CD4-positive, alpha-beta T cell (primary cell): ENCODE measurements around the gene FYN. TPM values are rescaled to one million over a fixed set of nuclear protein-coding genes. Genes with fewer than 3 reads are reported as not detected.

ENCODE experiments used
- ATAC-seq: fragments of 200-7000 bp; cut with Tn5 transposase; one replicate; pipeline ENCODE4 v1.10.0; 2022; ENCODE audit warnings: mild to moderate bottlenecking; ENCODE audit not compliant: poor library complexity
- CTCF ChIA-PET: fragments of 350-600 bp; sonication (Branson Sonifier 250); formaldehyde crosslinking; loops from one replicate; lab custom pipeline; 2021; ENCODE audit warnings: antibody characterized with exemption, inconsistent platforms; lab: Charles Lee
- POLR2A ChIA-PET: fragments of 350-600 bp; sonication (Branson Sonifier 250); formaldehyde crosslinking; loops from one replicate; lab custom pipeline; 2021; ENCODE audit warnings: antibody characterized with exemption, inconsistent platforms; lab: Charles Lee
- DNase-seq, 14 experiments: peaks; one replicate each; pipeline ENCODE4 v3.0.0-alpha.2; 2013 to 2020; ENCODE audit warnings: mixed read lengths in 2 of 14
- H3K27ac ChIP-seq, 2 donors: one replicate each; pipeline versions ENCODE4 v1.5.1 to v1.7.0; 2013; ENCODE audit warnings: low read length in 2 of 2, low read depth in 1 of 2, mild to moderate bottlenecking in 1 of 2
- H3K27me3 ChIP-seq, 2 experiments: 1 replicate in 1 of 2; 2 replicates in 1 of 2; pipeline versions ENCODE4 v1.6.1 to v1.7.0; 2013; ENCODE audit warnings: low read length in 2 of 2, control low read depth in 1 of 2, mild to moderate bottlenecking in 1 of 2, moderate library complexity in 1 of 2; ENCODE audit not compliant: insufficient read depth in 2 of 2, control insufficient read depth in 1 of 2
- H3K36me3 ChIP-seq: one replicate; pipeline ENCODE4 v1.6.1; 2013; ENCODE audit warnings: low read length, control low read depth; ENCODE audit not compliant: insufficient read depth
- H3K4me1 ChIP-seq: one replicate; pipeline ENCODE4 v1.6.1; 2013; ENCODE audit warnings: low read length, control low read depth; ENCODE audit not compliant: insufficient read depth
- H3K4me3 ChIP-seq: one replicate; pipeline ENCODE4 v1.5.1; 2013; ENCODE audit warnings: mild to moderate bottlenecking, low read length, moderate library complexity
- H3K9me3 ChIP-seq, 2 experiments: 1 replicate in 1 of 2; 2 replicates in 1 of 2; pipeline versions ENCODE4 v1.6.1 to v1.7.0; 2013; ENCODE audit warnings: low read length in 2 of 2, mild to moderate bottlenecking in 2 of 2, control low read depth in 1 of 2, moderate library complexity in 1 of 2; ENCODE audit not compliant: control insufficient read depth in 1 of 2, insufficient read depth in 1 of 2
- H3K27ac Mint-ChIP-seq: one replicate; pipeline ENCODE4 v1.8.0; 2020; ENCODE audit warnings: mixed read lengths
- H3K27me3 Mint-ChIP-seq: one replicate; pipeline ENCODE4 v1.8.0; 2021; ENCODE audit warnings: mixed read lengths
- H3K36me3 Mint-ChIP-seq: one replicate; pipeline ENCODE4 v1.8.0; 2021; ENCODE audit warnings: low read depth, mixed read lengths
- H3K4me1 Mint-ChIP-seq: one replicate; pipeline ENCODE4 v1.8.0; 2021; ENCODE audit warnings: low read depth, mixed read lengths
- H3K4me3 Mint-ChIP-seq: one replicate; pipeline ENCODE4 v1.8.0; 2020; ENCODE audit warnings: mild to moderate bottlenecking, mixed read lengths
- H3K9me3 Mint-ChIP-seq: one replicate; pipeline ENCODE4 v1.8.0; 2020; ENCODE audit warnings: mixed read lengths
- CTCF ChIP-seq: fragments of 200-600 bp; IDR thresholded peaks from one replicate; pipeline ENCODE4 v1.8.0; 2022; ENCODE audit warnings: antibody characterized with exemption, mild to moderate bottlenecking
- intact Hi-C, 2 experiments: fragments of 100-400 bp; cut with DNase I in 1 of 2; cut with micrococcal nuclease in 1 of 2; formaldehyde crosslinking; loops; one replicate each; pipeline versions ENCODE4 v1.15.1 to v1.9.0; 2023 to 2025; cut with DNase I, micrococcal nuclease
- total RNA-seq, 174 experiments: library from RNA in 2 of 174; stranded (reverse) in 2 of 174; gene quantifications; one replicate each; pipeline ENCODE4 v1.2.3 and lab custom pipeline; 2021 to 2026

Gene FYN
- total RNA-seq, 2 experiments from 2014 or later, result 419 TPM

- intact Hi-C loops, result loop anchor here in 1 of 2 experiments (5.0 kb wide), 4 partner anchors 37 to 243 kb away; no protein-coding TSS in a partner anchor
- Histone ChIP-seq H3K9me3 (no peaks in the 10 kb centered on the region), H3K27ac (no peak overlapping the region), H3K36me3 (peaks cover 32% of the 10 kb centered on the region), H3K4me3 (no peak overlapping the region), H3K4me1 (peaks cover 53% of the 10 kb centered on the region), H3K27me3 (no peaks in the 10 kb centered on the region)
- no peak for TF ChIP-seq CTCF
- peaks cover 76% of the 10 kb centered on the region for H3K36me3 Mint-ChIP-seq
- no peaks in the 10 kb centered on the region for H3K27me3 Mint-ChIP-seq
- DNase-seq (no peak), ATAC-seq (no peak)
- peak overlapping the region; percentile 18 for H3K27ac Mint-ChIP-seq
- peaks cover 88% of the 10 kb centered on the region for H3K4me1 Mint-ChIP-seq
- CTCF ChIA-PET, result interaction anchor here (1.0 kb wide), 2 partner anchors 11 to 65 kb away, joined by 3 to 4 read pairs; no protein-coding TSS in a partner anchor
- peak overlapping the region; percentile 16 for H3K4me3 Mint-ChIP-seq
- no peaks in the 10 kb centered on the region for H3K9me3 Mint-ChIP-seq
- POLR2A ChIA-PET, result interaction anchor here (0.9 to 2.4 kb wide), 2 partner anchors 12 to 25 kb away, joined by 3 to 7 read pairs; no protein-coding TSS in a partner anchor
Observed at GRCh38 chr6:111799576-111800258, 73.5 kb downstream of the FYN start.

GRCh38 chr6:111798281-111798725 lies 74.9 kb downstream of the FYN start:
- peaks cover 32% of the 10 kb centered on the region for H3K36me3 ChIP-seq
- Mint-ChIP-seq H3K27me3 (no peaks in the 10 kb centered on the region), H3K9me3 (no peaks in the 10 kb centered on the region), H3K4me1 (peaks cover 88% of the 10 kb centered on the region), H3K4me3 (no peak overlapping the region), H3K36me3 (peaks cover 77% of the 10 kb centered on the region), H3K27ac (peak overlapping the region; percentile 18)
- H3K4me3 ChIP-seq, result no peak overlapping the region
- POLR2A ChIA-PET, result no interaction called here
- H3K9me3 ChIP-seq, result no peaks in the 10 kb centered on the region
- intact Hi-C loops, result no loop called here
- no peaks in the 10 kb centered on the region for H3K27me3 ChIP-seq
- no peak for TF ChIP-seq CTCF
- H3K4me1 ChIP-seq, result peaks cover 53% of the 10 kb centered on the region
- CTCF ChIA-PET, result interaction anchor here (0.6 kb wide), 1 partner anchor 16 kb away, joined by 3 read pairs; no protein-coding TSS in a partner anchor
- ATAC-seq (no peak), DNase-seq (no peak)
- H3K27ac ChIP-seq, result no peak overlapping the region

- H3K9me3 ChIP-seq, result no peaks in the 10 kb centered on the region
- H3K27me3 ChIP-seq, result no peaks in the 10 kb centered on the region
- Mint-ChIP-seq H3K36me3 (peaks cover 65% of the 10 kb centered on the region), H3K27ac (peak overlapping the region; percentile 78), H3K27me3 (no peaks in the 10 kb centered on the region), H3K9me3 (no peaks in the 10 kb centered on the region), H3K4me3 (peak overlapping the region; percentile 37), H3K4me1 (peaks cover 91% of the 10 kb centered on the region)
- no peak overlapping the region for H3K4me3 ChIP-seq
- POLR2A ChIA-PET, result interaction anchor here (0.6 to 2.1 kb wide), 4 partner anchors 8 to 174 kb away, joined by 4 to 6 read pairs (median 4); no protein-coding TSS in a partner anchor
- TF ChIP-seq CTCF, result no peak
- no peak overlapping the region for H3K27ac ChIP-seq
- peaks cover 17% of the 10 kb centered on the region for H3K36me3 ChIP-seq
- ATAC-seq, result no peak
- DNase-seq, result peak in 1 of 14 experiments; percentile 47
- intact Hi-C loops, result no loop called here
- H3K4me1 ChIP-seq, result peaks cover 54% of the 10 kb centered on the region
- CTCF ChIA-PET, result interaction anchor here (0.7 to 1.2 kb wide), 2 partner anchors 74 to 117 kb away, joined by 3 read pairs; no protein-coding TSS in a partner anchor
Observed at GRCh38 chr6:111796310-111796918, 76.8 kb downstream of the FYN start.
